HEK293 (cell line): ENCODE measurements around the gene NAALADL2.

Experiments used
- CTCF ChIA-PET: fragments of 350-600 bp; formaldehyde crosslinking; extraction: SDS; loops from one replicate; lab custom pipeline; 2021; ENCODE audit warnings: antibody characterized with exemption; lab: Yijun Ruan, JAX
- POLR2A ChIA-PET: fragments of 300-600 bp; formaldehyde crosslinking; extraction: SDS; loops from one replicate; lab custom pipeline; 2020; ENCODE audit warnings: antibody characterized with exemption, inconsistent platforms; lab: Yijun Ruan, JAX
- H3K27ac ChIP-seq: fragments of 200-500 bp; sonication (Bioruptor generic); 2 replicates; pipeline ENCODE4 v1.5.1; 2014; ENCODE audit warnings: low read depth, low read length, control low read depth, inconsistent platforms; ENCODE audit errors: extremely low read depth
- H3K36me3 ChIP-seq, 2 experiments: fragments of 200-500 bp in 1 of 2; sonication (Bioruptor generic) in 1 of 2; 1 replicate in 1 of 2; 2 replicates in 1 of 2; pipeline ENCODE4 v1.5.1; 2014 to 2017; ENCODE audit warnings: inconsistent platforms in 2 of 2, low read length in 2 of 2; ENCODE audit not compliant: control insufficient read depth in 2 of 2, insufficient read depth in 1 of 2
- H3K4me1 ChIP-seq: fragments of 200-500 bp; sonication (Bioruptor generic); 2 replicates; pipeline ENCODE4 v1.5.1; 2014; ENCODE audit warnings: mild to moderate bottlenecking, low read length, inconsistent platforms; ENCODE audit not compliant: control insufficient read depth, insufficient read depth
- H3K4me3 ChIP-seq: 2 replicates; pipeline ENCODE4 v1.5.1; 2011; ENCODE audit warnings: low read depth, mild to moderate bottlenecking, control low read depth, low read length, moderate library complexity
- H3K9me3 ChIP-seq: fragments of 200-500 bp; sonication (Bioruptor generic); 2 replicates; pipeline ENCODE4 v1.5.1; 2014; ENCODE audit warnings: low read depth, low read length, inconsistent platforms; ENCODE audit not compliant: control insufficient read depth, insufficient read depth
- EGR2 ChIP-seq: fragments of 450-650 bp; formaldehyde crosslinking; IDR thresholded peaks from 2 replicates; pipeline ENCODE4 v1.5.1; 2016; ENCODE audit warnings: low read depth, missing biosample characterization, missing genetic modification characterization
- FEZF1 ChIP-seq: fragments of 450-650 bp; formaldehyde crosslinking; IDR thresholded peaks from 2 replicates; pipeline ENCODE4 v1.5.1; 2016; ENCODE audit warnings: missing biosample characterization, missing genetic modification characterization
- KLF10 ChIP-seq: fragments of 450-650 bp; IDR thresholded peaks from 2 replicates; pipeline ENCODE4 v1.5.1; 2018; ENCODE audit warnings: missing biosample characterization, mild to moderate bottlenecking, missing genetic modification characterization
- KLF16 ChIP-seq: fragments of 450-650 bp; formaldehyde crosslinking; IDR thresholded peaks from 2 replicates; pipeline ENCODE4 v1.5.1; 2017; ENCODE audit warnings: missing biosample characterization, missing genetic modification characterization
- KLF7 ChIP-seq: fragments of 450-650 bp; formaldehyde crosslinking; IDR thresholded peaks from 2 replicates; pipeline ENCODE4 v1.5.1; 2016; ENCODE audit warnings: missing biosample characterization, missing genetic modification characterization, borderline replicate concordance
- MEIS1 ChIP-seq: sonication (generic); formaldehyde crosslinking; IDR thresholded peaks from 2 replicates; pipeline ENCODE4 v1.8.1; 2022; ENCODE audit warnings: missing genetic modification reagents, mild to moderate bottlenecking, borderline replicate concordance
- OVOL3 ChIP-seq: fragments of 450-650 bp; formaldehyde crosslinking; IDR thresholded peaks from 2 replicates; pipeline ENCODE4 v1.5.1; 2016; ENCODE audit warnings: missing biosample characterization, missing genetic modification characterization
- PRDM1 ChIP-seq: fragments of 450-650 bp; formaldehyde crosslinking; IDR thresholded peaks from 2 replicates; pipeline ENCODE4; 2016; ENCODE audit warnings: missing biosample characterization, missing genetic modification characterization
- REPIN1 ChIP-seq: fragments of 450-650 bp; formaldehyde crosslinking; IDR thresholded peaks from 2 replicates; pipeline ENCODE4 v1.5.1; 2017; ENCODE audit warnings: missing biosample characterization, missing genetic modification characterization, low read depth
- SALL2 ChIP-seq: fragments of 450-650 bp; formaldehyde crosslinking; IDR thresholded peaks from 2 replicates; pipeline ENCODE4 v1.5.0; 2017; ENCODE audit warnings: missing biosample characterization, mild to moderate bottlenecking, missing genetic modification characterization, borderline replicate concordance
- SP7 ChIP-seq: fragments of 450-650 bp; formaldehyde crosslinking; IDR thresholded peaks from 2 replicates; pipeline ENCODE4 v1.5.1; 2016; ENCODE audit warnings: missing biosample characterization, missing genetic modification characterization
- TCF7L2 ChIP-seq: IDR thresholded peaks from 2 replicates; pipeline ENCODE4 v1.6.1; 2011; ENCODE audit warnings: low read depth, mild to moderate bottlenecking, inconsistent platforms, low read length, moderate library complexity, borderline replicate concordance
- YY1 ChIP-seq: fragments of 450-650 bp; formaldehyde crosslinking; IDR thresholded peaks from 2 replicates; pipeline ENCODE4 v1.5.1; 2018; ENCODE audit warnings: missing biosample characterization, missing genetic modification characterization
- ZBTB8A ChIP-seq: fragments of 450-650 bp; formaldehyde crosslinking; IDR thresholded peaks from 2 replicates; pipeline ENCODE4 v1.5.1; 2016; ENCODE audit warnings: missing biosample characterization, missing genetic modification characterization
- ZEB2 ChIP-seq: fragments of 450-650 bp; formaldehyde crosslinking; IDR thresholded peaks from 2 replicates; pipeline ENCODE4 v1.5.1; 2016; ENCODE audit warnings: missing biosample characterization, missing genetic modification characterization
- ZNF114 ChIP-seq: fragments of 450-650 bp; formaldehyde crosslinking; IDR thresholded peaks from 2 replicates; pipeline ENCODE4 v1.5.0; 2017; ENCODE audit warnings: missing biosample characterization, missing genetic modification characterization
- ZNF146 ChIP-seq: fragments of 450-650 bp; formaldehyde crosslinking; IDR thresholded peaks from 2 replicates; pipeline ENCODE4 v1.5.1; 2016; ENCODE audit warnings: missing biosample characterization, missing genetic modification characterization
- ZNF157 ChIP-seq: fragments of 450-650 bp; formaldehyde crosslinking; IDR thresholded peaks from 2 replicates; pipeline ENCODE4 v1.5.1; 2016; ENCODE audit warnings: missing biosample characterization, missing genetic modification characterization
- ZNF341 ChIP-seq: fragments of 450-650 bp; formaldehyde crosslinking; IDR thresholded peaks from 2 replicates; pipeline ENCODE4; 2016; ENCODE audit warnings: low read depth, missing biosample characterization, missing genetic modification characterization
- ZNF350 ChIP-seq: fragments of 450-650 bp; formaldehyde crosslinking; IDR thresholded peaks from 2 replicates; pipeline ENCODE4 v1.5.0; 2017; ENCODE audit warnings: missing biosample characterization, mild to moderate bottlenecking, missing genetic modification characterization
- ZNF366 ChIP-seq: fragments of 450-650 bp; formaldehyde crosslinking; conservative IDR thresholded peaks from 2 replicates; pipeline ENCODE4 v1.5.1; 2016; ENCODE audit warnings: missing biosample characterization, missing genetic modification characterization
- ZNF433 ChIP-seq: fragments of 450-650 bp; formaldehyde crosslinking; IDR thresholded peaks from 2 replicates; pipeline ENCODE4 v1.5.1; 2016; ENCODE audit warnings: missing biosample characterization, missing genetic modification characterization, low read depth
- ZNF501 ChIP-seq: fragments of 450-650 bp; formaldehyde crosslinking; IDR thresholded peaks from 2 replicates; pipeline ENCODE4 v1.5.1; 2016; ENCODE audit warnings: missing biosample characterization, missing genetic modification characterization
- ZNF530 ChIP-seq: fragments of 450-650 bp; formaldehyde crosslinking; IDR thresholded peaks from 2 replicates; pipeline ENCODE4 v1.5.1; 2016; ENCODE audit warnings: low read depth, missing biosample characterization, missing genetic modification characterization
- ZNF558 ChIP-seq: fragments of 450-650 bp; formaldehyde crosslinking; IDR thresholded peaks from 2 replicates; pipeline ENCODE4 v1.5.1; 2016; ENCODE audit warnings: missing biosample characterization, missing genetic modification characterization
- ZNF660 ChIP-seq: fragments of 450-650 bp; IDR thresholded peaks from 2 replicates; pipeline ENCODE4 v1.5.1; 2018; ENCODE audit warnings: missing biosample characterization, mild to moderate bottlenecking, missing genetic modification characterization
- ZNF677 ChIP-seq: fragments of 450-650 bp; IDR thresholded peaks from 2 replicates; pipeline ENCODE4 v1.5.0; 2018; ENCODE audit warnings: missing biosample characterization, mild to moderate bottlenecking, missing genetic modification characterization, moderate library complexity
- ZNF747 ChIP-seq: fragments of 450-650 bp; formaldehyde crosslinking; IDR thresholded peaks from 2 replicates; pipeline ENCODE4 v1.5.1; 2016; ENCODE audit warnings: missing biosample characterization, missing genetic modification characterization
- ZNF837 ChIP-seq: fragments of 450-650 bp; formaldehyde crosslinking; IDR thresholded peaks from 2 replicates; pipeline ENCODE4 v1.5.1; 2016; ENCODE audit warnings: missing biosample characterization, missing genetic modification characterization
- ZNF843 ChIP-seq: fragments of 450-650 bp; formaldehyde crosslinking; IDR thresholded peaks from 2 replicates; pipeline ENCODE4 v1.5.1; 2016; ENCODE audit warnings: missing biosample characterization, missing genetic modification characterization
- ZSCAN23 ChIP-seq: fragments of 450-650 bp; formaldehyde crosslinking; IDR thresholded peaks from 2 replicates; pipeline ENCODE4 v1.5.1; 2016; ENCODE audit warnings: missing biosample characterization, missing genetic modification characterization
- ZSCAN30 ChIP-seq: fragments of 450-650 bp; IDR thresholded peaks from 2 replicates; pipeline ENCODE4 v1.5.1; 2018; ENCODE audit warnings: missing biosample characterization, mild to moderate bottlenecking, missing genetic modification characterization, moderate library complexity
- TF ChIP-seq, protein P1 (sequence below): fragments of 450-650 bp; formaldehyde crosslinking; IDR thresholded peaks from 2 replicates; pipeline ENCODE4 v1.5.1; 2016; ENCODE audit warnings: missing biosample characterization, missing genetic modification characterization
- TF ChIP-seq, protein P2 (sequence below): fragments of 450-650 bp; formaldehyde crosslinking; IDR thresholded peaks from 2 replicates; pipeline ENCODE4 v1.5.1; 2017; ENCODE audit warnings: missing biosample characterization, missing genetic modification characterization
- TF ChIP-seq, protein P3 (sequence below): fragments of 450-650 bp; formaldehyde crosslinking; IDR thresholded peaks from 2 replicates; pipeline ENCODE4 v1.5.1; 2016; ENCODE audit warnings: missing biosample characterization, missing genetic modification characterization

NAALADL2 gene

DNA sequence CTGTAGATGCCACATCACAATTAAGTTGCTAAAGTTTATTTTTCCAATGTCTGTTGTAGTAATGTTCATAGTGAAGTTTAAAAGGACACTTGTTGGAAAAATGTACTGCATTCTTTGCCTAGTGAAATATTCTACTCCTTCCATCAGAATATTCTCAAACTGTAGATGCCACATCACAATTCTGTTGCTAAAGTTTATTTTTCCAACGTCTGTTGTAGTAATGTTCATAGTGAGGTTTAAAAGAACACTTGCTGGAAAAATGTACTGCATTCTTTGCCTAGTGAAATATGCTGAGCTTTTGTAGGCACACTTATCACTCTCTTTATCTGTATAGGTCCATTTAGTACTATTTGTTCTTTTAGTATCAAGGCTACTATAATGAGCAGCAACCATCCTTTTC lies 836.1 kb downstream of the NAALADL2 start:
- Histone ChIP-seq H3K9me3 (no peaks in the 10 kb centered on the region), H3K27ac (no peak overlapping the region), H3K4me3 (no peak overlapping the region), H3K4me1 (no peaks in the 10 kb centered on the region), H3K36me3 (no peaks in the 10 kb centered on the region)
- CTCF ChIA-PET, result no interaction called here
- POLR2A ChIA-PET, result no interaction called here
- TF ChIP-seq KLF10 (no peak), ZSCAN30 (tag by site-specific recombination) (no peak), FEZF1 (no peak), ZNF530 (tag by site-specific recombination) (no peak), EGR2 (tag by site-specific recombination) (no peak), ZNF350 (tag by site-specific recombination) (no peak), ZEB2 (no peak), ZNF837 (tag by site-specific recombination) (no peak), MEIS1 (CRISPR knock-in tag) (no peak), ZNF366 (tag by site-specific recombination) (no peak), YY1 (tag by site-specific recombination) (no peak), ZNF843 (tag by site-specific recombination) (no peak), ZNF677 (tag by site-specific recombination) (no peak), SALL2 (tag by site-specific recombination) (no peak), ZNF747 (tag by site-specific recombination) (no peak), ZSCAN23 (tag by site-specific recombination) (no peak), ZNF341 (tag by site-specific recombination) (no peak), KLF16 (no peak)
- TF ChIP-seq, protein P1, sequence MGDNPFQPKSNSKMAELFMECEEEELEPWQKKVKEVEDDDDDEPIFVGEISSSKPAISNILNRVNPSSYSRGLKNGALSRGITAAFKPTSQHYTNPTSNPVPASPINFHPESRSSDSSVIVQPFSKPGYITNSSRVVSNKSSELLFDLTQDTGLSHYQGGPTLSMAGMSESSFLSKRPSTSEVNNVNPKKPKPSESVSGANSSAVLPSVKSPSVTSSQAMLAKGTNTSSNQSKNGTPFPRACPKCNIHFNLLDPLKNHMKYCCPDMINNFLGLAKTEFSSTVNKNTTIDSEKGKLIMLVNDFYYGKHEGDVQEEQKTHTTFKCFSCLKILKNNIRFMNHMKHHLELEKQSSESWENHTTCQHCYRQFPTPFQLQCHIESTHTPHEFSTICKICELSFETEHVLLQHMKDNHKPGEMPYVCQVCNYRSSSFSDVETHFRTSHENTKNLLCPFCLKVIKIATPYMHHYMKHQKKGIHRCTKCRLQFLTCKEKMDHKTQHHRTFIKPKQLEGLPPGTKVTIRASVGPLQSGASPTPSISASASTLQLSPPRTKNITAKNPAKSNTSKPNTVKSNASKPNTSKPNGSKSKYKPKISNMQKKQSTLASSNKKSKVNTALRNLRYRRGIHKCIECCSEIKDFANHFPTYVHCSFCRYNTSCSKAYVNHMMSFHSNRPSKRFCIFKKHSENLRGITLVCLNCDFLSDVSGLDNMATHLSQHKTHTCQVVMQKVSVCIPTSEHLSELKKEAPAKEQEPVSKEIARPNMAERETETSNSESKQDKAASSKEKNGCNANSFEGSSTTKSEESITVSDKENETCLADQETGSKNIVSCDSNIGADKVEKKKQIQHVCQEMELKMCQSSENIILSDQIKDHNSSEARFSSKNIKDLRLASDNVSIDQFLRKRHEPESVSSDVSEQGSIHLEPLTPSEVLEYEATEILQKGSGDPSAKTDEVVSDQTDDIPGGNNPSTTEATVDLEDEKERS (tag by site-specific recombination), result no peak

DNA sequence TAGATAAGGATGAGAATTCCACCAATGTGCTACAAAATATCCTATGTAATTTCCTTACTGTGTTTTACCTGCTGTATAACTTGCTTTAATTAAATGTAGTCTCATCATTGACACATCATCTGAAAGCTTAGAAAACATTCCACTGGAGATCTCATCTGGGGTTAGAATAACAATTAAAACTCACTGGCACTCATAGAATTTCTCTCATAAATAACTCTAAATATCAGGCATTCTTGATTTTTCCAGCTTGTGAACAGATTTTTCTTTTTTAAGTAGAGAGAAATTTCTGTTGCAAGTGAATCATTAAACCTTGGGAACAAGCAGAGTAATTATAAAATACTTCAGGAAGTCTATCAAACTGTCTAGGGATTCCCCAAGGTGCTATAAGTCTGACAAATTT lies 843.8 kb downstream of the NAALADL2 start:
- ChIA-PET CTCF (no interaction called here), POLR2A (no interaction called here)
- TF ChIP-seq ZNF558, result no peak
- no peak for TF ChIP-seq ZNF501 (tag by site-specific recombination)
- no peak for TF ChIP-seq ZNF114 (tag by site-specific recombination)
- no peak for TF ChIP-seq SP7
- TF ChIP-seq ZBTB8A (tag by site-specific recombination), result no peak
- TF ChIP-seq OVOL3 (tag by site-specific recombination), result no peak
- no peak for TF ChIP-seq KLF7 (tag by site-specific recombination)
- no peak for TF ChIP-seq ZNF146
- no peak for TF ChIP-seq ZNF660 (tag by site-specific recombination)
- no peak for TF ChIP-seq REPIN1
- TF ChIP-seq PRDM1 (tag by site-specific recombination), result no peak
- TF ChIP-seq, protein P2, sequence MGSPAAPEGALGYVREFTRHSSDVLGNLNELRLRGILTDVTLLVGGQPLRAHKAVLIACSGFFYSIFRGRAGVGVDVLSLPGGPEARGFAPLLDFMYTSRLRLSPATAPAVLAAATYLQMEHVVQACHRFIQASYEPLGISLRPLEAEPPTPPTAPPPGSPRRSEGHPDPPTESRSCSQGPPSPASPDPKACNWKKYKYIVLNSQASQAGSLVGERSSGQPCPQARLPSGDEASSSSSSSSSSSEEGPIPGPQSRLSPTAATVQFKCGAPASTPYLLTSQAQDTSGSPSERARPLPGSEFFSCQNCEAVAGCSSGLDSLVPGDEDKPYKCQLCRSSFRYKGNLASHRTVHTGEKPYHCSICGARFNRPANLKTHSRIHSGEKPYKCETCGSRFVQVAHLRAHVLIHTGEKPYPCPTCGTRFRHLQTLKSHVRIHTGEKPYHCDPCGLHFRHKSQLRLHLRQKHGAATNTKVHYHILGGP (tag by site-specific recombination), result no peak
- TF ChIP-seq, protein P3, sequence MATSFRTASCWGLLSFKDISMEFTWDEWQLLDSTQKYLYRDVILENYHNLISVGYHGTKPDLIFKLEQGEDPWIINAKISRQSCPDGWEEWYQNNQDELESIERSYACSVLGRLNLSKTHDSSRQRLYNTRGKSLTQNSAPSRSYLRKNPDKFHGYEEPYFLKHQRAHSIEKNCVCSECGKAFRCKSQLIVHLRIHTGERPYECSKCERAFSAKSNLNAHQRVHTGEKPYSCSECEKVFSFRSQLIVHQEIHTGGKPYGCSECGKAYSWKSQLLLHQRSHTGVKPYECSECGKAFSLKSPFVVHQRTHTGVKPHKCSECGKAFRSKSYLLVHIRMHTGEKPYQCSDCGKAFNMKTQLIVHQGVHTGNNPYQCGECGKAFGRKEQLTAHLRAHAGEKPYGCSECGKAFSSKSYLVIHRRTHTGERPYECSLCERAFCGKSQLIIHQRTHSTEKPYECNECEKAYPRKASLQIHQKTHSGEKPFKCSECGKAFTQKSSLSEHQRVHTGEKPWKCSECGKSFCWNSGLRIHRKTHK, result no peak
- TF ChIP-seq TCF7L2, result no peak
- no peak for TF ChIP-seq ZNF433
- no peak for TF ChIP-seq YY1 (tag by site-specific recombination)
- TF ChIP-seq ZNF157 (tag by site-specific recombination), result no peak
- Histone ChIP-seq H3K27ac (no peak overlapping the region), H3K4me3 (no peak overlapping the region), H3K9me3 (no peaks in the 10 kb centered on the region), H3K36me3 (no peaks in the 10 kb centered on the region), H3K4me1 (no peaks in the 10 kb centered on the region)
